HS-27A (cell line): Measurements from ENCODE around the gene TEX101.
"Not testable (repeated sequence)": the region's sequence is repeated elsewhere in the genome, so short reads cannot be mapped to it uniquely, and the experiment has no call there.

Experiments used
- DNase-seq: peaks from one replicate; pipeline ENCODE4 v3.0.0-alpha.2; 2012; ENCODE audit warnings: low read depth, missing footprints

Gene TEX101, protein sequence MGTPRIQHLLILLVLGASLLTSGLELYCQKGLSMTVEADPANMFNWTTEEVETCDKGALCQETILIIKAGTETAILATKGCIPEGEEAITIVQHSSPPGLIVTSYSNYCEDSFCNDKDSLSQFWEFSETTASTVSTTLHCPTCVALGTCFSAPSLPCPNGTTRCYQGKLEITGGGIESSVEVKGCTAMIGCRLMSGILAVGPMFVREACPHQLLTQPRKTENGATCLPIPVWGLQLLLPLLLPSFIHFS

DNA sequence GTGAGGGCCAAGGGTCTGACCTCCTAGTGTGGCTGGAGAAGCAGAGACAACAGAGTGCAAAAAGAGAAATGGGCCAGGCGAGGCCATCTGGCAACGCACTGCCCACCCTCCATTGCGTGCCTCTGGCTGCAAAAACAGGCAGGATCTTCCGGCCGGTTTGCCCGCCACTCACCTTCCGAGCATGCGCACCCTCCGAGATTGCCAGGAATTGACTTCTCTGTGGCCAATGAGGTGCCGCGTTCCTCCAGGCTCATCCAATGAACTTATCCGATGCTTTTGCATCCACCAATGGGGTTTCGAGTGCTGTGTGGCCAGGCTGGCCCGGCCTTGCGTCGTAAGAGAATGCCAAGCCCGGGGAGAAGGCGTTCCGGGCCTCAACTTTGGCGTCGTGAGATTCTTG lies at the start of gene TEX101:
TSS of gene TEX101 (plus strand) at position 337 of the 400 bp plus-strand sequence. CDS start 1,030 bp downstream, outside the sequence.
- no peak for DNase-seq

DNA sequence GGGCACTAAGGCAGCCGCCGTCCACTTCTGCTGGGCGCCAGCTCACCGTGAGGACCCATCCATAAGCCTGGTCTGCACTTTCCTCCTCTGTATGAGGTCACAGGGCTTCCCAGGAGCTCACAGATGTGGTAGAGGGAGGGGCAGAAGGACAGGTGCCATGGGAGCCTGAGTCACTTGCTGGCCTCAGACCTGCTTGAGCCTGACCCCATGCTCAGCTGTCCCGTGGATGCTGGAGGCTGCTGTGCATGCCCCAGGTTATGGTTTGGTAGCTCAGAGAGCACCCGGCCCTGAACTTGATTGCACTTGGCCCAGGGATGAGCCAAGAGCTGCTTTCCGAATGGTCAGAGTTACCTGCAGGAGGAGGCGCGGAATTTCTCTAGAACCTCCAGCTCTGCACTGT lies 49.0 kb upstream of the TEX101 start:
- not testable (repeated sequence) for DNase-seq

DNA sequence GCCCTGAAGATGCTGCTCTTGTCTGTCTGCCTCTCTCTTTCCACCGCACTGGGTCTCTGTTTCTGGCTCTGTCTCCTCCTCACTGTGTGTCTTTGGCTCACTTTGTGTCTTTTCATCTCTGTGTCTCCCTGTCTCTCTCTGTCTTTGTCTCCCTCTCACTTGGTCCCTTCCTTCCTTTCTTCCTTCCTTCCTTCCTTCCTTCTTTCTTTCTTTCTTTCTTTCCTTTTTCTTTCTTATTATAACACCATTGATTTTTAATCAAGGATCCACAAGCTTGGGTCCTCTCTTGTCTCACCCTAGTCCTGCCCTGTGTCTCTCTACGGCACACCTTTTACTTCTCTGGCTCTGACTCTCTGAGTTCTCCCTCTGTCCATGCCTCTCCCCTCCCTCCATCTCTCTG lies 46.9 kb upstream of the TEX101 start:
- no peak for DNase-seq

DNA sequence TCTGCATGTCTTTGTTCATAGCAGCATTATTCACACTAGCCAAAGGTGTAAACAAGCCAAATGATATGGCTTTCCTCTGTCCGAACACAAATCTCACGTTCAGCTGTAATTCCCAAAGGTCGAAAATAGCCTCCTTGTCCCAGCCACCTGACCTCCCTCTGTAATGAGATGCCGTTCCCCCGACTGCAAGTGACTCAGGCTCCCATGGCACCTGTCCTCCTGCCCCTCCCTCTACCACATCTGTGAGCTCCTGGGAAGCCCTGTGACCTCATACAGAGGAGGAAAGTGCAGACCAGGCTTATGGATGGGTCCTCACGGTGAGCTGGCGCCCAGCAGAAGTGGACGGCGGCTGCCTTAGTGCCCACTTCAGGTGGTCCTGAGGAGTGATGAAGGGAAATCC lies 45.8 kb upstream of the TEX101 start:
- not testable (repeated sequence) for DNase-seq

DNA sequence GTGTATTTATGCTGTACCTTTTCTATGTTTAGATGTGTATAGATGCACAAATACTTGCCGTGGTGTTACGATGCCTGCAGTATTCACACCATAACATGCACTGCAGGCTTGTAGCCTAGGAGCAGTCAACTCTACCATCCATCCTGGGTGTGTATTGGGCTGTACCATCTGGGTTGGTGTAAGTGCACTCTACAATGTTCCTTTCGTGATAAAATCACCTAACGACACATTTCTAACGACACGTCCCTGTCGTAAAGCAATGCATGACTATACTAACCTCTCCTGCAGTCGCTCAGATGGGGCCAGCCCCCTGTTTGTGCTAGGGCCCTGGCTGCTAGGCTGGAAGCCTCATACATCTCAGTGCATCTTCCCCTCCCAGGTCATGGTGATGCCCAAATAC lies 42.8 kb upstream of the TEX101 start:
- no peak for DNase-seq

DNA sequence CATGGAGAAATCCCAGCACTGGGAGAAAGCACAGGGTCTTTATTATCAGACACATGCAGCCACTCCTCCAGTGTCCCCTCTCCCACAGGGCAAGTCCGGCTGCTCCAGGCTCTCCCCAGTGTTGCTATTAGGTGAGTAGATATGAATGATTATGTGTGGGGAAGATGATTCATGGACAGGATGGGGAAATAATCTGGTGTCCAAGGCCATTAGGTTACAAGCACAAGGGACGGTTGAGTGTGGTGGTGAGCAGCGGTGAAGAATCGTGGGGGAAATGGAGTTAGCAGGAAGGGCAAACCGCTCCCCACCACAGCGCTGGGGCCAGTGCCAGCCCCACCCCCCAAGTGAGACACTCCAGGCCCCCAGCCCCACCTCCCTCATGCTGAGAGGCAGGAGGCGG lies 42.2 kb upstream of the TEX101 start:
- no peak for DNase-seq

DNA sequence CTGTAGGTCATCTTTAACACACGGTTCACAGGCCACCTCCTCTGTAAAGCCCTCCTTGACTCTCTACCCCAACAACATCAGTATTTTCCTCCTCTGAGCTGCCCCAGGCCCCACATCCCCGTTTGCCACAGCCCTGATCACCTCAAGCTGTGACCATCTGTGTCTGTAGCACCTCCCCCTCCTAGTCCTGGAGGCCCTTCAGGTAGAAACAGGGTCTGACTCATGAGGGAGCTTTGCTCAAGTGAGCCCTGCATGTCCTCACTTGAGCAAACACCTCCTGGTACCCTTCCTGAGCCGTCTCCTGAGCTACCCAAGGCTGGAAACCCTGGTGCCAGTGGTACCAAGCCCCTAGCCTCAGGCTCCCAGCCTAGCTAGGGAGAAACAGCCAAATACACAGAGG lies 37.1 kb upstream of the TEX101 start:
- DNase-seq = not testable (repeated sequence)

DNA sequence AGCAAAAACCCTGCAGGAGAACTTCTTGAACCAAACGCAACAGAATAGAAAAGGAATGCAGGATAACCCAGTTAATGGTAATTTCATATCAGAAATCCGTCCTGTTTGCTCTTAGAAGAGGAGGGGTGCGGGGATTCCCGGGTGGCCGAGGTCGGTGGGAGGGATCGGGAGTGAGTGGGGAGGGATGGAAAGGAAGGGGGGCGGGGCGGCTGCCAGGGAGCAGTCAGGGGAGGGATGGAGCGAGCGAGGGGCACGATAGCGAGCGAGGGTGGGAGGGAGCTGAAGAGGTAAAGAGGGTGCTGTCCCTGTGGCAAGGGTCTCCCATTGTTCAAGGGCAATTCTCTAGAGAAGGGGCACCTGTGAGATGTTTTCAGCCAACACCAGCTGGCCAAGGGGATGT lies 34.7 kb upstream of the TEX101 start:
- DNase-seq = no peak

DNA sequence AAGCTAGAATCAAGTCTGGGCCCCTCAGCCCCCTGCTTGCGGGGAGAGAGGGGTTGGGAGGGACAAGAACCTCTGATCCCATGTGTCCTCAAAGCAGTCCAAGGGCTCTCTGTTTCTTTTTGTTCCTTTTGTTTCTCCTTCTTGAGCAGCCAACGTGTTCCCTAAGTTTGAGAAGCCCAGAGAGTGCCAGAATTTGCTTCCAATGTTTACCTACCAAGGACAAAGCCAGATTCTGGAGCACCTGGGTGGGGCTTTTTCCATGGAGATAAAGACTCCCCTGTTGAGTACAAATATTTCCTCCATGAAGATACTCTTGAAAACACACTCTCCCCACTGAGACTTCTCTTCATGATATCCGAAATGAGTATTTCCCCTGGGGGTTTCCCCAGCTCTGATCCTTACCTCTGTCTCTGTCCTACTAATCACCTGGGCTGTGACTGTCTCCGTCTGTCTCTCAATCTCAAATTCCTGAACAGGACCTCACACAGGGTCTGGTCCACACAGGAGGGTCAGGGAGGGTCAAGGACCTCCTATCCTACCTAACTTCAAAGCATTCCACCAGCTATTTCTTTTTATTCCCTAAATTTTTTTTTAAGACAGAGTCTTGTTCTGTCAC lies 33.8 kb upstream of the TEX101 start:
- no peak for DNase-seq

DNA sequence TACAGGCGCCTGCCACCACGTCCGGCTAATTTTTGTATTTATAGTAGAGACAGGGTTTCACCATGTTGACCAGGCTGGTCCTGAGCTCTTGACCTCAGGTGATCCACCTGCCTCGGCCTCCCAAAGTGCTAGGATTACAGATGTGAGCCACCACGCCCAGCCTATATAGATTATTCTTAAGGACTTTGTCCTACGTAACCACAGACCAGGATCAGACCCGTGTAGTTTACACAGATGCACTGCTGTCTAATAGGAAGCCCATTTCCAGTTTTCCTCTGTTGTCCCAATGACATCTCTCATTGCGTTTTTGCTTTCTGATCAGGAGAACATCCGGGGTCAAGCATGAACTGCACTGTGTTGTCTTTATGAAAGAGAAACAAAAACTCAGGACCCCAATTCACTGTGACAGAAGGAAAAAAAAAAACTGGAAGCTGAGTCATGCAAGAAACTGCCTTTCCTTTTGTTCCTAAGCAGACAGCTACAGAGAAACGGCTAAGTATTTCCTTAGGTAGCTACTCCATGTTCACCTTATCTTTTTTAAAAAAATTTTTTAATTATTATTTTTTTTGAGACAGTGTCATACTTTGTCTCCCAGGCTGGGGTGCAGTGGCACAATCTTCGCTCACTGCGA lies 32.0 kb upstream of the TEX101 start:
- not testable (repeated sequence) for DNase-seq

DNA sequence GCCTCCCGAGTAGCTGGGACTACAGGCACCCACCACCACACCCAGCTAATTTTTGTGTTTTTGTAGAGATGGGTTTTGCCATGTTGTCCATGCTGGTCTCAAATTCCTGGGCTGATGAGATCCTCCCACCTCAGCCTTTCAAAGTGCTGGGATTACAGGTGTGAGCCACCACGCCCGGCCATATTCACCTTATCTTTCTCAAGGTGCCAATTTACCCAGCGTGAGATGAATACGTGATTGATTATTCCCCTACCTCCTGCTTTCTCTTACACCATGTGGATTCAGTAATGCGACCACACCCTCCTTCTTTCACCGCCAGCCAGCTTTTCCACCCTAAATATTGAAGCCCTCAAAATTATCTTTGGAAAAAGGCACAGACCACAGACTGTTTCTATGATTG lies 31.4 kb upstream of the TEX101 start:
- not testable (repeated sequence) for DNase-seq

DNA sequence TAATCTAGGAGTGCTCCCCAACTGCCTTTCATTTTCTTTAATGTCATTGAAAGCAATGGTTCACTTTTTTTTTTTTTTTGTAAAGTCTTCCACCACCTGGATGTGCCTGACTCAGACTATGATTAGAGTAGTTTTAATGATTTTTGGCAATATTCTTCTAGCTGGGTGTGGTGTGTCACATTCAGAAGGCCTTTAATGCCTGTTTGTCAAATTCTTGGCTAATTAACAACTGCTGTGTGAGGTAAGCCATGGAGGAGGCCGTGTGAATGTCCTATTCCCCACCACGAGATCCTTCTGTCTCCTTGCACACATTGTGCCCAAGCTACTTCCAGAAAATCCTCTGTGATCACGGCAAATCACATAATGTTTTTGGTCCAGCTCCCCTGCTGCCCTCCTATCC lies 30.9 kb upstream of the TEX101 start:
- DNase-seq = not testable (repeated sequence)

DNA sequence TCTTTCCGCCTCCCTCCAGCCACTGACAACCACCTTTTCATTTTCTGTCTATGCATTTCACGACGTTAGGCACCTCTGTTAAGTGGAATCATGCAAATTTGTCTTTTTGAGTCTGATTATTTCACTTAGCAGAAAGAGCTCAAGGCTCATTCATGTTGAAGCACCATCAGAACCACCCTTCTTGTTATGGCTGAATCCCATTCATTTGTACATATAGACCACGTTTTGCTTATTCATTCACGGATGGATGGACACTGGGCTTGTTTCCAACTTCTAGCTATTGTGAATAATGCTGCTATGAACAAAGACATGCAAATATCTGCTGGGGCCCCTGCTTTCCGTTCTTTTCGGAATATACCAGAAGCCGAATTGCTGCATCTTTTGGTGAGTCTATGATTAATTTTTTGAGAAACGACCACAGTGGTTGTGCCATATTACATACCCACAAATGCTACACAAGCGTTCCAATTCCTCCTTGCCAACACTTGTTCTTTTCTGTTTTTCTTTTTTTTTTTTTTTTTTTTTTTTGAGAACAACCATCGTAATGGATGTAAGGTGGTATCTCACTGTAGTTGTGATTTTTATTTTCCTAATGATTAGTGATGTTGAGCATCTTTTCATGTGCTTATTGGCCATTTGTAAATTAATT lies 23.7 kb upstream of the TEX101 start:
- not testable (repeated sequence) for DNase-seq

DNA sequence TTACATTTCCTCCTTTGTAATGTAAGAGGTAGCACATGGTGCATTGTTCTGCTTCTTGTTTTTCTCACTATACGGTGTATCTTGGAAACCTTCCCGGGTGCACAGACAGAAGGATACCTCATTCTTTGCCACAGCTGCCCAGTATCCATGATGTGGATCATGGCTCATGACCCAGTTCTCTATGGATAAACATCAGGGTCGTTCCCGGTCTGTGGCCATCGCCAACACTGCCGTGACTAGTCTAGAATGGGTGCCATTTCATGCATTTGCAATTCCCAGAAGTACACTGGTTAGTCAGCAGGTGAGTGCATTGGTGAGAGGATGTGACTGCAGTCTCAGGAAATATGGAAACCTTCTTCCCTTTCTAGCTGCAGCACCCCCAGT lies 23.1 kb upstream of the TEX101 start:
- DNase-seq = not testable (repeated sequence)

DNA sequence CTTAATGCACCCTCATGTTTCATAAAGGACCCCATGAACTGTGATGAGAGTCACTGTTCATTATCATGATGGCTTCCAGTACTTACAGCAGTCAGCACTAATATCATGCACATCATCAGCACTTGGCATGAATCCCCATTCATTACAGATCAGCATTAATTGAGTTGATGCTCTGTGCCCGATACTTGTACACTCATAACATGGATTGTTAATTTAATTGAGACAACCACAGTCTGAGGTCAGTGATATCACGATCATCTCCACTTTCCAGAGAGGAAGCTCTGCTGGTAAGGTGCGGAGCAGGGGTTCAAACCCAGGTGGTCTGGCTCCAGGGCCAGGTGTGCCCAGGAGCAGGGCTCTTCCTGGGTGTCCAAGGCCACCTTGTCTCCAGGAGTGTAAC lies 21.2 kb upstream of the TEX101 start:
- not testable (repeated sequence) for DNase-seq

DNA sequence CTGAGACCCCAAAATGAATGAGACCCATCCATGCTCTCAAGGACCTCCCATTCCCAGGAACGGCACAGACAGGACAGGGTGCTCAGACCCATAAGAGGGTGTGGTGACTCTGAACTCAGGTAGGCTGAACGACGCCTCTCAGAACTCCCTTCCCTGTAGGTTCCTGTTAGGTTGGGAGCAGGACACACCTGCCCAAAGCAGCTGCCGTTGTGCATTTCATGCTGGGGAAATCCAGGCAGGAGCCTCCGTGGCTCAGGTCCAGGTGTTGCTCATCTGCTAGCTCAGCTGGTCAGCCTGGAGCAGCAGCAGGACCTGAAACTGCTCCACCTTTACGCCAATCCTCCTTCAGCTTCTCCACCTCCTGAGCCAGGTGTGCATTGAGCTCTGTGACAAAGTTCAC lies 19.1 kb upstream of the TEX101 start:
- no peak for DNase-seq

DNA sequence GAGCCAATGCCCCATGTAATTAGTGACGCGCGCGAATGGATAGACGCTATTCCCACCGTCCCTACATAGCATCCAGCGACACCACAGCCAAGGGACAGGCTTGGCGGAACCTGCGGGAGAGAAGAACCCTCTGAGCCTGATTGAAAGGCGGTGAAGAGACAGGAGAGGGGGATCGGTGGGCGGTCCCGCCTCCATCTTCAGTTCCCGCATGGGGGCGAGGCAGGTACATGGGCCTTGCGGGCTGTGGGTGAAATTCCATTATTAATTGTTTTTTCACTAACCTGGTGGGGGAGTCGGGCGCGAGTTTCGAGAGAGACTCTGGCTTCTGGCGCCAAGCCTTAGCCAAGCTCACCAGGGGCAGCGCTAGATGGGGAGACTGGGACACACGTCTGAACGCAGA lies 8.4 kb upstream of the TEX101 start:
- no peak for DNase-seq

DNA sequence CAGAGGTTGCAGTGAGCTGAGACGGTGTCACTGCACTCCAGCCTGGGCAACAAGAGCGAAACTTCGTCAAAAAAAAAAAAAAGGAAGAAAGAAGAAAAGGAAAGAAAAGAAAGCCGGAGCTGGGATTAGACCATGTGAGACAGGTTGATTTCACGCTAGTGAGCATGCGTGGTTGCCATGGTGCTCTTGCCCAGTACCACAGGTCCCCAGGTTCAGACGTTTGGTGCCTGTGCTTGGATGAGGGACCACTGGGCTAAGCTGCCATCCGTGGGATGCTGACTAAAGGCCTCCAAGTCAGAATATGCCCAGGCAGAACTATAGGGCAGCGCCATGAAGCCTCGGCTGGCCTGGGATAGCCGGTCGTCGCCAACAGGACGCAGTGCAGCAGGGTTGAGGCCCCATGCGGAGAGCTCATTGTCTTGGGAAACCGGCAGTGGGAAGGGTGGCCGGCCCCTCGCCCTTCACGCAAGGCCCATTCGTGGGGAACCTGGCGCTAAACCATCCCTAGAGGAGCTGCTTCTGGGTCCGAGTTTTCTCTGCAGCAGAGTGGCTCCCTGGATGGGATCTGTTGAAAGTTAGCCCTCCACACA lies 7.2 kb upstream of the TEX101 start:
- no peak for DNase-seq

DNA sequence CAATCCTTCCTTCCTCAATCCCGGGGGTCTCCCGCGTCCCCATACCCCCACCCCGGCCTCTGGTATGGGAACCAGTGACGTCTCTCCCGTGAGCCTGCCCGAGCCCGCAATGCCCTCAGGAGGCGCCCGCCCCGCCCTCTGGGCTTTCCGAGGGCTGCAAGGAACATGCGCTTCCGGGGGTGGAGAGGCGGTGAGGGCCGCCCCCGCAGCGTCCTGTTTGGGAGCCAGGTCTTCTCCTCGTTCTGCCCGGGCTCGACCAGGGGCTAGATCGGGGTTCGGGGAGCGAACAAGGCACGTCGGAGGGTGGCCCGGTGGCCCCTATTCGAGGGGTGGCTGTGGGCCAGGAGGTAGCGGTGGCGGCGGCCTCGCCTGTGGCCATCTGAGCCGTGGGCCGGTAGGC lies 6.6 kb upstream of the TEX101 start:
- DNase-seq = no peak

DNA sequence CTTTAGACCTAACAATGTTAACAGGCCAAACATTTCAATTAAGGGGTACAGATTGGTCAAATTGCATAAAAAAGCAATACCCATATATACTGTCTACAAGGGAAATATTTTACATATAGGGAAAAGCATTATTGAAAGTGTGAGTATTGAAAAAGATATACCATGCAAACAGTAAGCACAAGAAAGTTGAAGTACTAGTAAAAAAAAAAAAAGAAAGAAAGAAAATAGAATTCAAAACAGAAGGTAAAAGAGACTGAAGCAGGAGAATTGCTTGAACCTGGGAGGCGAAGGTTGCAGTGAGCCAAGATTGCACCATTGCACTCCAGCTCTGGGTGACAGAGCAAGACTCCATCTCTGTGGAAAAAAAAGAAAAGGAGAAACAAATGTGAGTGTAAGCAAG lies 5.3 kb upstream of the TEX101 start:
- no peak for DNase-seq

DNA sequence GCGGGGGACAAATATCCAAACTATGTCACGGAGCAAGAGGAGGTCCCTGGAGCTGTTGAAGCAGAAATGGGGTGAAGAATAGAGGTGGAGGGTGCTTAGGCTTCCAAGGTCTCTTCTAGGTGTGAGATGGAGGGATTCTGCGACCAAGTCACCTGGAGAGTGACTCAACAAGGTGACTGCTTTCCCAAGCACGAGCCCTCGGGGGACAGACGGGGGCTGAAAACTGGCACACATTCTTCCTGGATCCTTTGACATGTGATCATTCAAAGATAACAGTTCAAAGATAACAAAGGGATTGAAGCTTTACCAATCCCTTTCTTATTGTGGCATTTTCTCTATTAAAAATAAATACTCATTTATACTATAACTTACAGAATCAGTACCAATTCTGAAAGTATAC lies 2.2 kb upstream of the TEX101 start:
- DNase-seq = no peak

DNA sequence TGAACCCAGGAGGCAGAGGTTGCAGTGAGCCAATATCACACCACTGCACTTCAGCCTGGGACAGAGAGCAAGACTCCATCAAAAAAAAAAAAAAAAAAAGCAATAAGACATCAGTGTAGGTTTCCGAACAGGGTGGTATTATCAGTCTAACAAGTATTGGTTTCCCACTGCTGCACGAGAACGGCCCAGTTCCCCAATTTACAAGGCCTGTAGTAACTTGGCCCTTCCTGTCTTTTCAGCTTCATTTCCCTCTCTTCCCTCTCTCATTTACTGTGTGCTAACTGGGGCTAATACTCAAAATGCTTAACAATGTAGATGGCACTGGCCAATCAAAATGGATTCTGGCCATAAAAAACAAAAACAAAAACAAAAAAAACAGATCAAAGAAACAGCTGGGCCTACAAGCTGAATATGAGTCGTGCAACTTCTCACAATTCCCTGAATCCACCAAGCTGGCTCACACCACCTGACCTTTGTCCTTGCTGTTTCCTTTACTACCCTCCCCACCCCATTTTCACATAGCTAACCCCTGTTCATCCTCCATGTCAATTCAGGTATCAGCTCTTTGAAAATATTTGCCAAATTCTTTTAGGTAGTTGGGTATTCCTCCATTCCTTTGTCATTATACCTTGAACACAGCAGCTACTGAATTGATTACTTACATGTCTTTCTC lies 2.4 kb downstream of the TEX101 start:
- no peak for DNase-seq
